Pancreas (tissue), 10 donors: ENCODE results near the gene SLC16A4. TPM values are rescaled to one million over a fixed set of nuclear protein-coding genes. Genes with fewer than 3 reads are reported as not detected.
"Not testable (repeated sequence)": the region's sequence is repeated elsewhere in the genome, so short reads cannot be mapped to it uniquely, and the experiment has no call there.

Experiments
- ATAC-seq, 4 donors: fragments of 200-7000 bp; cut with Tn5 transposase; one replicate each; pipeline versions ENCODE4 v1.8.0 to v1.9.1; 2020; ENCODE audit warnings: mild to moderate bottlenecking in 4 of 4, moderate library complexity in 4 of 4
- DNase-seq, 6 donors: peaks; one replicate each; pipeline ENCODE4 v3.0.0-alpha.2; 2020
- FAIRE-seq: peaks from 2 replicates; lab custom pipeline; 2012; peaks lifted over from hg19 to GRCh38; lab: Jason Lieb, UNC
- H3K27ac ChIP-seq, 4 donors: fragments of 200-600 bp; sonication (generic); 1 replicate in 3 of 4; 2 replicates in 1 of 4; pipeline versions ENCODE4 v1.5.0 to v1.8.0; 2020
- H3K27me3 ChIP-seq, 4 donors: fragments of 200-600 bp; one replicate each; pipeline ENCODE4 v1.8.0; 2021
- H3K36me3 ChIP-seq, 3 donors: fragments of 200-600 bp; sonication (generic) in 1 of 3; one replicate each; pipeline versions ENCODE4 v1.5.0 to v1.8.0; 2020 to 2021
- H3K4me1 ChIP-seq, 3 donors: fragments of 200-600 bp; one replicate each; pipeline ENCODE4 v1.8.0; 2021
- H3K4me3 ChIP-seq, 4 donors: fragments of 200-600 bp; sonication (generic) in 2 of 4; one replicate each; pipeline versions ENCODE4 v1.5.0 to v1.8.0; 2020 to 2021
- H3K9me3 ChIP-seq, 4 donors: fragments of 200-600 bp; one replicate each; pipeline ENCODE4 v1.8.0; 2021
- CTCF ChIP-seq, 4 donors: fragments of 200-600 bp; sonication (generic) in 3 of 4; IDR thresholded peaks; one replicate each; pipeline versions ENCODE4 v1.5.0 to v1.8.0; 2021; ENCODE audit warnings: antibody characterized with exemption in 4 of 4
- WGBS, 2 donors: extraction: QIAGEN DNeasy Blood & Tissue Kit; methylation state at CpG; one replicate each; pipeline ENCODE4 v1.1.7; 2013; 5-methylcytosine and 5-hydroxymethylcytosine counted together
- intact Hi-C, 3 donors: fragments of 100-400 bp; cut with DNase I; formaldehyde crosslinking; loops; one replicate each; pipeline versions ENCODE4 v1.11.1 to v1.14.2; 2022
- polyA plus RNA-seq, 2 donors: library from polyadenylated mRNA; stranded (reverse); fragments of 200-250 nt; gene quantifications; one replicate each; pipeline ENCODE4 v1.2.3, GENCODE V29; 2013
- total RNA-seq, 6 donors: library from RNA; stranded (reverse); fragmentation: NEBNext Ultra II Directional in 4 of 6; extraction: Animal tissue kit (Norgen Biotek cat#: 25700) in 4 of 6; gene quantifications; one replicate each; pipeline versions ENCODE4 v1.2.1 to v1.2.4, GENCODE V29; 2021 to 2023
- donor health status: healthy with polysubstance abuse.
- donor health status: DM: no; HTN: no; CAD: no; lungs with moderate emphysema.
- donor health status: DM: no; HTN: no; CAD: no.
- donor health status: control.
- donor health status: control.
- donor health status: Bipolar disorder and iron deficiency.
- donor health status: DM: yes; HTN: yes; CAD: no.
- donor health status: DM: no; HTN: no; CAD: no.
- donor health status: DM: no; HTN: no; CAD: no.
- donor health status: DM: yes; HTN: yes; CAD: no.

The SLC16A4 gene
- total and polyA plus RNA-seq, 8 donors = 0.32 to 1.8 (median 0.52) TPM

- no peak overlapping the region for H3K27ac ChIP-seq
- H3K27me3 ChIP-seq = no peaks in the 10 kb centered on the region
- DNase-seq = no peak
- no peak for ATAC-seq
- no peak for TF ChIP-seq CTCF (IDR thresholded peaks at IDR 0.05)
- no peaks in the 10 kb centered on the region for H3K9me3 ChIP-seq
- WGBS, 2 donors = 90 to 93% methylated on average over 5 of the region's 5 CpGs
- H3K36me3 ChIP-seq = peaks cover 3 to 52% (median 29%) of the 10 kb centered on the region in 3 donors
- no peak overlapping the region for H3K4me3 ChIP-seq
- peaks cover 9 to 12% (median 12%) of the 10 kb centered on the region in 3 donors for H3K4me1 ChIP-seq
- intact Hi-C loops = no loop called here
- FAIRE-seq = no peak
These were observed 13.0 kb upstream of the SLC16A4 start for GRCh38 chr1:110403805-110404204.

- H3K4me1 ChIP-seq, H3K27me3 ChIP-seq, ATAC-seq, H3K27ac ChIP-seq, intact Hi-C loops, FAIRE-seq, H3K9me3 ChIP-seq, H3K4me3 ChIP-seq: not testable (repeated sequence)
- H3K36me3 ChIP-seq = peaks cover 0 to 11% (median 7%) of the 10 kb centered on the region in 3 donors
- 96 to 97% methylated on average over 47 to 48 of the region's 48 CpGs for whole genome bisulfite sequencing, 2 donors
- peak in 1 of 6 donors; percentile 61 for DNase-seq
These were observed 5.6 kb upstream of the SLC16A4 start for GRCh38 chr1:110396259-110396958.

GRCh38 chr1:110394493-110394820 lies 3.6 kb upstream of the SLC16A4 start:
- H3K4me3 ChIP-seq = no peak overlapping the region

GRCh38 chr1:110393691-110394492 lies 3.1 kb upstream of the SLC16A4 start:
- H3K27me3 ChIP-seq = no peaks in the 10 kb centered on the region
- no peak for TF ChIP-seq CTCF (IDR thresholded peaks at IDR 0.05)
- peaks cover 0 to 3% (median 0%) of the 10 kb centered on the region in 3 donors for H3K4me1 ChIP-seq
- ATAC-seq (peak in 3 of 4 donors; percentile 31 to 67 (median 63)), FAIRE-seq (no peak), DNase-seq (no peak)
- intact Hi-C loops = no loop called here
- peaks cover 0 to 2% (median 0%) of the 10 kb centered on the region in 3 donors for H3K36me3 ChIP-seq
- no peaks in the 10 kb centered on the region for H3K9me3 ChIP-seq
- no peak overlapping the region for H3K27ac ChIP-seq
- no peak overlapping the region for H3K4me3 ChIP-seq
- 67 to 70% methylated on average over 3 of the region's 3 CpGs for WGBS, 2 donors

More at GRCh38 chr1:110394493-110394820, 3.6 kb upstream of the SLC16A4 start:
- H3K4me1 ChIP-seq = peaks cover 0 to 3% (median 0%) of the 10 kb centered on the region in 3 donors
- peaks cover 0 to 2% (median 0%) of the 10 kb centered on the region in 3 donors for H3K36me3 ChIP-seq
- 92 to 93% methylated on average over 3 of the region's 3 CpGs for WGBS, 2 donors
- H3K27me3 ChIP-seq = no peaks in the 10 kb centered on the region
- intact Hi-C loops = no loop called here
- H3K27ac ChIP-seq = no peak overlapping the region
- FAIRE-seq (no peak), DNase-seq (no peak), ATAC-seq (no peak)
- no peak for TF ChIP-seq CTCF (IDR thresholded peaks at IDR 0.05)
- no peaks in the 10 kb centered on the region for H3K9me3 ChIP-seq

- intact Hi-C loops = no loop called here
- no peaks in the 10 kb centered on the region for H3K27me3 ChIP-seq
- TF ChIP-seq CTCF (IDR thresholded peaks at IDR 0.05) = no peak
- H3K9me3 ChIP-seq = no peaks in the 10 kb centered on the region
- peaks cover 0 to 3% (median 0%) of the 10 kb centered on the region in 3 donors for H3K4me1 ChIP-seq
- no peak for ATAC-seq
- 88 to 90% methylated on average over 2 of the region's 2 CpGs for WGBS, 2 donors
- no peak for DNase-seq
- no peak for FAIRE-seq
- H3K27ac ChIP-seq = no peak overlapping the region
- no peak overlapping the region for H3K4me3 ChIP-seq
- H3K36me3 ChIP-seq = no peaks in the 10 kb centered on the region
These were observed 2.5 kb upstream of the SLC16A4 start for GRCh38 chr1:110393286-110393685.
